ENCODE measurements around the gene THAP9.
A peak's percentile ranks its signal among the peaks of the same experiment; 100 is the strongest.

Gene THAP9

GRCh38 chr4:82901183-82901718 is 716 bp downstream of the THAP9 start:
- Histone ChIP-seq H3K27me3 (ENCODE audit: control insufficient read depth in 1 of 2, insufficient read depth in 1 of 2, low read length in 2 of 2) (no peaks in the 10 kb centered on the region), H3K4me2 (ENCODE audit: low read length, poor library complexity, severe bottlenecking) (peak overlapping the region; percentile 55), H3K79me1 (replicated peaks; ENCODE audit: low read length, poor library complexity, severe bottlenecking) (peaks cover 4% of the 10 kb centered on the region), H3K36me3 (ENCODE audit: control insufficient read depth in 1 of 2, insufficient read depth in 2 of 2, low read depth in 1 of 2, low read length in 2 of 2) (peaks cover 0 to 14% of the 10 kb centered on the region in 2 experiments), H3K9ac (ENCODE audit: low read length) (peak overlapping the region; percentile 93), H3K9me3 (ENCODE audit: control insufficient read depth, low read length) (no peaks in the 10 kb centered on the region), H2BK12ac (ENCODE audit: low read length in 2 of 2) (no peak overlapping the region), H3K4me3 (ENCODE audit: insufficient read depth in 1 of 2, low read depth in 1 of 2, low read length in 2 of 2) (peak overlapping the region; percentile 76 to 96), H2BK120ac (ENCODE audit: low read depth, low read length) (no peak overlapping the region), H2BK15ac (ENCODE audit: low read depth, poor library complexity, severe bottlenecking) (no peak overlapping the region), H2AK5ac (ENCODE audit: low read length, severe bottlenecking) (no peak overlapping the region), H2BK5ac (ENCODE audit: low read depth, low read length, poor library complexity, severe bottlenecking) (no peak overlapping the region), H2AFZ (ENCODE audit: low read depth, low read length) (peak overlapping the region; percentile 48), H3K4me1 (ENCODE audit: control insufficient read depth, insufficient read depth, low read depth, low read length) (no peaks in the 10 kb centered on the region), H4K91ac (ENCODE audit: low read length) (no peak overlapping the region), H3K23ac (ENCODE audit: low read length in 2 of 2) (no peak overlapping the region), H4K8ac (ENCODE audit: low read length) (peak overlapping the region; percentile 20), H3K14ac (ENCODE audit: low read length in 2 of 2) (no peak overlapping the region), H3K4ac (ENCODE audit: low read depth in 1 of 2, low read length in 2 of 2) (peak overlapping the region in 1 of 2 experiments; percentile 9), H3K18ac (ENCODE audit: low read depth in 1 of 2, low read length in 2 of 2) (peak overlapping the region in 1 of 2 experiments; percentile 79), H3K27ac (ENCODE audit: low read length, poor library complexity, severe bottlenecking) (peak overlapping the region; percentile 69)
- WGBS: 0% methylated on average over 8 of the region's 8 CpGs
- DNase-seq: no peak

GRCh38 chr4:82903737-82904136 is 3.2 kb downstream of the THAP9 start:
- no peak overlapping the region for H3K18ac ChIP-seq (ENCODE audit: low read depth in 1 of 2, low read length in 2 of 2)

GRCh38 chr4:82905205-82905604 is 4.7 kb downstream of the THAP9 start:
- Histone ChIP-seq H3K4me3 (ENCODE audit: insufficient read depth in 1 of 2, low read depth in 1 of 2, low read length in 2 of 2) (no peak overlapping the region), H4K91ac (ENCODE audit: low read length) (no peak overlapping the region), H4K8ac (ENCODE audit: low read length) (no peak overlapping the region), H2BK5ac (ENCODE audit: low read depth, low read length, poor library complexity, severe bottlenecking) (no peak overlapping the region), H3K4ac (ENCODE audit: low read depth in 1 of 2, low read length in 2 of 2) (no peak overlapping the region), H2BK15ac (ENCODE audit: low read depth, poor library complexity, severe bottlenecking) (no peak overlapping the region), H3K27ac (ENCODE audit: low read length, poor library complexity, severe bottlenecking) (no peak overlapping the region), H2BK12ac (ENCODE audit: low read length in 2 of 2) (no peak overlapping the region), H2AK5ac (ENCODE audit: low read length, severe bottlenecking) (no peak overlapping the region), H3K23ac (ENCODE audit: low read length in 2 of 2) (no peak overlapping the region), H3K9ac (ENCODE audit: low read length) (peak overlapping the region; percentile 31), H3K9me3 (ENCODE audit: control insufficient read depth, low read length) (no peaks in the 10 kb centered on the region), H3K4me2 (ENCODE audit: low read length, poor library complexity, severe bottlenecking) (no peak overlapping the region), H3K18ac (ENCODE audit: low read depth in 1 of 2, low read length in 2 of 2) (no peak overlapping the region), H3K36me3 (ENCODE audit: control insufficient read depth in 1 of 2, insufficient read depth in 2 of 2, low read depth in 1 of 2, low read length in 2 of 2) (peaks cover 4 to 9% of the 10 kb centered on the region in 2 experiments), H3K79me1 (replicated peaks; ENCODE audit: low read length, poor library complexity, severe bottlenecking) (peaks cover 4% of the 10 kb centered on the region), H2AFZ (ENCODE audit: low read depth, low read length) (no peak overlapping the region), H2BK120ac (ENCODE audit: low read depth, low read length) (no peak overlapping the region), H3K14ac (ENCODE audit: low read length in 2 of 2) (no peak overlapping the region), H3K4me1 (ENCODE audit: control insufficient read depth, insufficient read depth, low read depth, low read length) (no peaks in the 10 kb centered on the region), H3K27me3 (ENCODE audit: control insufficient read depth in 1 of 2, insufficient read depth in 1 of 2, low read length in 2 of 2) (no peaks in the 10 kb centered on the region)
- DNase-seq: peak; percentile 47
- WGBS: 83% methylated on average over 2 of the region's 2 CpGs

More at GRCh38 chr4:82903737-82904136, 3.2 kb downstream of the THAP9 start:
- H2BK120ac ChIP-seq (ENCODE audit: low read depth, low read length): no peak overlapping the region
- no peaks in the 10 kb centered on the region for H3K4me1 ChIP-seq (ENCODE audit: control insufficient read depth, insufficient read depth, low read depth, low read length)
- H4K8ac ChIP-seq (ENCODE audit: low read length): no peak overlapping the region
- WGBS: 98% methylated on average over 4 of the region's 5 CpGs
- H3K14ac ChIP-seq (ENCODE audit: low read length in 2 of 2): no peak overlapping the region
- H2BK5ac ChIP-seq (ENCODE audit: low read depth, low read length, poor library complexity, severe bottlenecking): no peak overlapping the region
- H2BK12ac ChIP-seq (ENCODE audit: low read length in 2 of 2): no peak overlapping the region
- H3K4me2 ChIP-seq (ENCODE audit: low read length, poor library complexity, severe bottlenecking): no peak overlapping the region
- no peaks in the 10 kb centered on the region for H3K27me3 ChIP-seq (ENCODE audit: control insufficient read depth in 1 of 2, insufficient read depth in 1 of 2, low read length in 2 of 2)
- no peak overlapping the region for H3K23ac ChIP-seq (ENCODE audit: low read length in 2 of 2)
- H3K36me3 ChIP-seq (ENCODE audit: control insufficient read depth in 1 of 2, insufficient read depth in 2 of 2, low read depth in 1 of 2, low read length in 2 of 2): peaks cover 3 to 9% of the 10 kb centered on the region in 2 experiments
- H3K4ac ChIP-seq (ENCODE audit: low read depth in 1 of 2, low read length in 2 of 2): no peak overlapping the region
- H3K4me3 ChIP-seq (ENCODE audit: insufficient read depth in 1 of 2, low read depth in 1 of 2, low read length in 2 of 2): no peak overlapping the region
- no peak overlapping the region for H2AK5ac ChIP-seq (ENCODE audit: low read length, severe bottlenecking)
- DNase-seq: no peak
- H2BK15ac ChIP-seq (ENCODE audit: low read depth, poor library complexity, severe bottlenecking): no peak overlapping the region
- peaks cover 4% of the 10 kb centered on the region for H3K79me1 ChIP-seq (replicated peaks; ENCODE audit: low read length, poor library complexity, severe bottlenecking)
- no peak overlapping the region for H4K91ac ChIP-seq (ENCODE audit: low read length)
- H3K27ac ChIP-seq (ENCODE audit: low read length, poor library complexity, severe bottlenecking): no peak overlapping the region
- H3K9ac ChIP-seq (ENCODE audit: low read length): no peak overlapping the region
- no peaks in the 10 kb centered on the region for H3K9me3 ChIP-seq (ENCODE audit: control insufficient read depth, low read length)
- no peak overlapping the region for H2AFZ ChIP-seq (ENCODE audit: low read depth, low read length)

GRCh38 chr4:82906469-82906868 is 5.9 kb downstream of the THAP9 start:
- Histone ChIP-seq H2BK5ac (ENCODE audit: low read depth, low read length, poor library complexity, severe bottlenecking) (no peak overlapping the region), H2BK120ac (ENCODE audit: low read depth, low read length) (no peak overlapping the region), H2AFZ (ENCODE audit: low read depth, low read length) (no peak overlapping the region), H3K4ac (ENCODE audit: low read depth in 1 of 2, low read length in 2 of 2) (no peak overlapping the region), H3K14ac (ENCODE audit: low read length in 2 of 2) (no peak overlapping the region), H3K36me3 (ENCODE audit: control insufficient read depth in 1 of 2, insufficient read depth in 2 of 2, low read depth in 1 of 2, low read length in 2 of 2) (peaks cover 4 to 12% of the 10 kb centered on the region in 2 experiments), H3K4me1 (ENCODE audit: control insufficient read depth, insufficient read depth, low read depth, low read length) (no peaks in the 10 kb centered on the region), H3K27ac (ENCODE audit: low read length, poor library complexity, severe bottlenecking) (no peak overlapping the region), H2BK12ac (ENCODE audit: low read length in 2 of 2) (no peak overlapping the region), H3K18ac (ENCODE audit: low read depth in 1 of 2, low read length in 2 of 2) (no peak overlapping the region), H4K8ac (ENCODE audit: low read length) (no peak overlapping the region), H3K79me1 (replicated peaks; ENCODE audit: low read length, poor library complexity, severe bottlenecking) (peaks cover 7% of the 10 kb centered on the region), H3K27me3 (ENCODE audit: control insufficient read depth in 1 of 2, insufficient read depth in 1 of 2, low read length in 2 of 2) (no peaks in the 10 kb centered on the region), H3K4me3 (ENCODE audit: insufficient read depth in 1 of 2, low read depth in 1 of 2, low read length in 2 of 2) (no peak overlapping the region), H2AK5ac (ENCODE audit: low read length, severe bottlenecking) (no peak overlapping the region), H2BK15ac (ENCODE audit: low read depth, poor library complexity, severe bottlenecking) (no peak overlapping the region), H3K9ac (ENCODE audit: low read length) (no peak overlapping the region), H4K91ac (ENCODE audit: low read length) (no peak overlapping the region), H3K23ac (ENCODE audit: low read length in 2 of 2) (no peak overlapping the region), H3K4me2 (ENCODE audit: low read length, poor library complexity, severe bottlenecking) (no peak overlapping the region), H3K9me3 (ENCODE audit: control insufficient read depth, low read length) (no peaks in the 10 kb centered on the region)
- DNase-seq: no peak
- 100% methylated on average over 2 of the region's 3 CpGs for WGBS
